HL-60 (cell line): ENCODE measurements around the gene GPR39.

Experiments used
- DNase-seq, 2 experiments: peaks; one replicate each; pipeline ENCODE4 v3.0.0-alpha.2; 2010 to 2020; ENCODE audit warnings: low read depth in 1 of 2, low spot score in 1 of 2
- H3K27ac ChIP-seq: fragments of 250-450 bp; sonication (Bioruptor Pico); replicated peaks from 2 replicates; pipeline ENCODE4 v1.5.1; 2020; ENCODE audit warnings: mild to moderate bottlenecking, moderate library complexity
- H3K27me3 ChIP-seq: fragments of 250-450 bp; sonication (Bioruptor Pico); 2 replicates; pipeline ENCODE4 v1.5.1; 2021; ENCODE audit warnings: mild to moderate bottlenecking, moderate library complexity; ENCODE audit not compliant: insufficient read depth, poor library complexity, severe bottlenecking
- H3K4me3 ChIP-seq: replicated peaks from 2 replicates; pipeline ENCODE4 v1.5.1; 2011; ENCODE audit warnings: mild to moderate bottlenecking, control low read depth, low read length; ENCODE audit not compliant: insufficient read depth
- GABPA ChIP-seq: IDR thresholded peaks from 2 replicates; pipeline ENCODE4 v1.6.1; 2012; ENCODE audit warnings: low read depth
- POLR2AphosphoS5 ChIP-seq: IDR thresholded peaks from 2 replicates; pipeline ENCODE4 v1.6.1; 2012; ENCODE audit warnings: low read depth
- SPI1 ChIP-seq: IDR thresholded peaks from 2 replicates; pipeline ENCODE4 v1.6.1; 2012; ENCODE audit warnings: low read depth, mild to moderate bottlenecking, borderline replicate concordance
- TF ChIP-seq, protein P1 (sequence below): IDR thresholded peaks from one replicate; pipeline ENCODE4 v1.5.1; 2011; ENCODE audit warnings: low read length, control low read depth, inconsistent platforms; ENCODE audit not compliant: insufficient read depth
- TF ChIP-seq, protein P2 (sequence below): IDR thresholded peaks from 2 replicates; pipeline ENCODE4 v1.6.1; 2012; ENCODE audit warnings: low read depth; ENCODE audit not compliant: insufficient replicate concordance

The GPR39 gene

DNA sequence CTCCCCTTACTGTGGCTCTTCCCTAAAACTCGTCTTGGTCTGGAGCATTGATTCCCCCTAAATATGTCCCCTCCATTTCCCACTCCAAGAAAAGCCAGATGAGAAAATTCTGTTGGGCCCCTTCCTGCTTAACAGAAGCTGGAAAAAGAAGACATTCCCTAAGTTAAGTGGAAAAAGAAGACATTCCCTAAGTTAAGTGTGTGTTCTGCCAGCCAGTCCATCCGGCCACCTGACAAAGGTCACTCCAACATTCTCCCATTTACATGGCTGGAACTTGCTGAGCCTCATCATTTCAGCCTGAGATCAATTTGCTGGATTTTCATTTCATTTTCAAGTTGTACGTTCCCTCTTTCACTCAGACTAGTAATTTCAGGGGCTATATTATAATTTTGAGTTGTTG, 201.4 kb downstream of the GPR39 start:
- no peaks in the 10 kb centered on the region for H3K27me3 ChIP-seq
- no peak overlapping the region for H3K27ac ChIP-seq
- no peak for TF ChIP-seq GABPA
- TF ChIP-seq, protein P1, sequence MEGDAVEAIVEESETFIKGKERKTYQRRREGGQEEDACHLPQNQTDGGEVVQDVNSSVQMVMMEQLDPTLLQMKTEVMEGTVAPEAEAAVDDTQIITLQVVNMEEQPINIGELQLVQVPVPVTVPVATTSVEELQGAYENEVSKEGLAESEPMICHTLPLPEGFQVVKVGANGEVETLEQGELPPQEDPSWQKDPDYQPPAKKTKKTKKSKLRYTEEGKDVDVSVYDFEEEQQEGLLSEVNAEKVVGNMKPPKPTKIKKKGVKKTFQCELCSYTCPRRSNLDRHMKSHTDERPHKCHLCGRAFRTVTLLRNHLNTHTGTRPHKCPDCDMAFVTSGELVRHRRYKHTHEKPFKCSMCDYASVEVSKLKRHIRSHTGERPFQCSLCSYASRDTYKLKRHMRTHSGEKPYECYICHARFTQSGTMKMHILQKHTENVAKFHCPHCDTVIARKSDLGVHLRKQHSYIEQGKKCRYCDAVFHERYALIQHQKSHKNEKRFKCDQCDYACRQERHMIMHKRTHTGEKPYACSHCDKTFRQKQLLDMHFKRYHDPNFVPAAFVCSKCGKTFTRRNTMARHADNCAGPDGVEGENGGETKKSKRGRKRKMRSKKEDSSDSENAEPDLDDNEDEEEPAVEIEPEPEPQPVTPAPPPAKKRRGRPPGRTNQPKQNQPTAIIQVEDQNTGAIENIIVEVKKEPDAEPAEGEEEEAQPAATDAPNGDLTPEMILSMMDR: no peak
- no peak for TF ChIP-seq SPI1
- TF ChIP-seq, protein P2, sequence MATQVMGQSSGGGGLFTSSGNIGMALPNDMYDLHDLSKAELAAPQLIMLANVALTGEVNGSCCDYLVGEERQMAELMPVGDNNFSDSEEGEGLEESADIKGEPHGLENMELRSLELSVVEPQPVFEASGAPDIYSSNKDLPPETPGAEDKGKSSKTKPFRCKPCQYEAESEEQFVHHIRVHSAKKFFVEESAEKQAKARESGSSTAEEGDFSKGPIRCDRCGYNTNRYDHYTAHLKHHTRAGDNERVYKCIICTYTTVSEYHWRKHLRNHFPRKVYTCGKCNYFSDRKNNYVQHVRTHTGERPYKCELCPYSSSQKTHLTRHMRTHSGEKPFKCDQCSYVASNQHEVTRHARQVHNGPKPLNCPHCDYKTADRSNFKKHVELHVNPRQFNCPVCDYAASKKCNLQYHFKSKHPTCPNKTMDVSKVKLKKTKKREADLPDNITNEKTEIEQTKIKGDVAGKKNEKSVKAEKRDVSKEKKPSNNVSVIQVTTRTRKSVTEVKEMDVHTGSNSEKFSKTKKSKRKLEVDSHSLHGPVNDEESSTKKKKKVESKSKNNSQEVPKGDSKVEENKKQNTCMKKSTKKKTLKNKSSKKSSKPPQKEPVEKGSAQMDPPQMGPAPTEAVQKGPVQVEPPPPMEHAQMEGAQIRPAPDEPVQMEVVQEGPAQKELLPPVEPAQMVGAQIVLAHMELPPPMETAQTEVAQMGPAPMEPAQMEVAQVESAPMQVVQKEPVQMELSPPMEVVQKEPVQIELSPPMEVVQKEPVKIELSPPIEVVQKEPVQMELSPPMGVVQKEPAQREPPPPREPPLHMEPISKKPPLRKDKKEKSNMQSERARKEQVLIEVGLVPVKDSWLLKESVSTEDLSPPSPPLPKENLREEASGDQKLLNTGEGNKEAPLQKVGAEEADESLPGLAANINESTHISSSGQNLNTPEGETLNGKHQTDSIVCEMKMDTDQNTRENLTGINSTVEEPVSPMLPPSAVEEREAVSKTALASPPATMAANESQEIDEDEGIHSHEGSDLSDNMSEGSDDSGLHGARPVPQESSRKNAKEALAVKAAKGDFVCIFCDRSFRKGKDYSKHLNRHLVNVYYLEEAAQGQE: no peak
- no peak for TF ChIP-seq POLR2AphosphoS5
- no peak for DNase-seq
- H3K4me3 ChIP-seq: no peak overlapping the region

DNA sequence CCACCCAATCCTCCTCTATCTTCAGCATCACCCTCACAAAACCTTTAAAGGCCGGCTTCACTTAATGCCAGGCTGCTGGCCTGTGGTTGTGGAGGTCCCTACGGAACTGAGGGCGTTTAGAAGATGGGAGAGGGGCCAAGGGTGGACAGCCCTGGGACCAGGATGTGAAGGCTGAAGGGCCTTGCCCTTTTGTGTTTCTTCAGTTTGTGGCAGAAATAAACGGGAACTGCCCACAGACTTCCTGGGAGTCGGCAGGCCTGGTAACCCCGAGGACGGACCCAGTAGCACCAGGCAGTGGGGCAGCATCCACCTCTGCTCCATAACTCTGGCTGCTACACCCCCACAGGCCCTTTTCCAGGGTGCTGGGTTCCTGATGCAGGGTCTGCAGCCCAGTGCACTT, 202.1 kb downstream of the GPR39 start:
- TF ChIP-seq POLR2AphosphoS5 (no peak), SPI1 (0 out of 2 replicates have a peak, but pooled peaks have one; percentile 3)
- TF ChIP-seq, protein P2: no peak
- TF ChIP-seq, protein P1: no peak
- no peak for DNase-seq
- H3K27me3 ChIP-seq: no peaks in the 10 kb centered on the region
- no peak overlapping the region for H3K4me3 ChIP-seq
- H3K27ac ChIP-seq: no peak overlapping the region

DNA sequence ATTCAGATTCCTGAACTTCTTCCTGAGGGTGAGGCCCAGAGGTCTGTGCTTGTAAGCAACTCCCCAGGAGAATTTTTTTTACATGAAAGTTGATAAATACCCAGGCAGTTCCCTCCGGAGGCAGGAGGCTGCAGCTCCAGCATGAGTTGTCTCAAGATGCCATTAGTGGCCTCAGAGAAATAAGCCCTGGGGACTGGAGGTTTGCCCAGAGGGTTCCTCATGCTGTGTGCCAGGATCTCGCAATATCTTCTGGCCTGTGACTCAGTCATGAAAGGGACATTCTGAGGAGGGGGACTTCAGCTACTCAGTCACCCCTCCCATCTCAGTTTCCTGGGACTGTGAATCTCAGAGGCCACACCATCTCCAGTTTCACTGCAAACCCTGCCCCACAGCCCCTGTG, 203.5 kb downstream of the GPR39 start:
- peak in 1 of 2 experiments; percentile 17 for DNase-seq
- TF ChIP-seq POLR2AphosphoS5: no peak
- no peak for TF ChIP-seq GABPA
- TF ChIP-seq, protein P1: no peak
- TF ChIP-seq, protein P2: no peak
- TF ChIP-seq SPI1: no peak

More for the DNA sequence above, 203.5 kb downstream of the GPR39 start:
- Histone ChIP-seq H3K27ac (no peak overlapping the region), H3K27me3 (no peaks in the 10 kb centered on the region), H3K4me3 (no peak overlapping the region)
